GM06990 (cell line): ENCODE results near the gene TMEM156.

Experiments
- DNase-seq: peaks from one replicate; pipeline ENCODE4 v3.0.0-alpha.2; 2011; ENCODE audit not compliant: insufficient read length; ENCODE audit errors: extremely low read depth
- H3K27me3 ChIP-seq: replicated peaks from 2 replicates; pipeline ENCODE4 v1.6.0; 2011; ENCODE audit warnings: low read length; ENCODE audit not compliant: control insufficient read depth, insufficient read depth
- H3K36me3 ChIP-seq: 2 replicates; pipeline ENCODE4 v1.5.1; 2011; ENCODE audit warnings: low read length; ENCODE audit not compliant: control insufficient read depth, insufficient read depth
- H3K4me3 ChIP-seq: replicated peaks from 2 replicates; pipeline ENCODE4 v1.5.1; 2011; ENCODE audit warnings: low read depth, mild to moderate bottlenecking, control low read depth, low read length
- TF ChIP-seq, protein P1 (sequence below): IDR thresholded peaks from 2 replicates; pipeline ENCODE4 v1.5.1; 2011; ENCODE audit warnings: low read length, control low read depth, mild to moderate bottlenecking, inconsistent platforms; ENCODE audit not compliant: insufficient read depth, poor library complexity, severe bottlenecking

Gene TMEM156

DNA sequence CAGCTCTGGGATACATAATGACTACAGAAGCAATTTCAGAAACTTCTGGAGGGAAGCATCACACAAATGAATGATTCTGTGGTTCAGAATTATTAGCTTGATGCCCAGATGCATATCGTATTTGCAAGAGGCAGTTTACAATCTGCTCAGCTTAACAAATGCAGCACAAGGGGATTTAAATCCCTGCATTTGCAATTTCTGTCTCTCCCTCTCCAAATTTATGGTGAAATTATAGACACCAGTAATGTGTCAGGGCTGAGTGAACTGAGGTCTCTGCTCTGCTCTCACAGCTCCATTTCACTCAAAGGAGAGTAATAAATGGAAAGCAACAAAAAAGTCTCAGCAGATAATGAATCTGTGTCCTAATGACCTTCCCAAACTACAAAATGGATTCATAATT lies 80.2 kb downstream of the TMEM156 start:
- Histone ChIP-seq H3K27me3 (no peaks in the 10 kb centered on the region), H3K4me3 (no peak overlapping the region), H3K36me3 (no peaks in the 10 kb centered on the region)
- DNase-seq: no peak
- TF ChIP-seq, protein P1, sequence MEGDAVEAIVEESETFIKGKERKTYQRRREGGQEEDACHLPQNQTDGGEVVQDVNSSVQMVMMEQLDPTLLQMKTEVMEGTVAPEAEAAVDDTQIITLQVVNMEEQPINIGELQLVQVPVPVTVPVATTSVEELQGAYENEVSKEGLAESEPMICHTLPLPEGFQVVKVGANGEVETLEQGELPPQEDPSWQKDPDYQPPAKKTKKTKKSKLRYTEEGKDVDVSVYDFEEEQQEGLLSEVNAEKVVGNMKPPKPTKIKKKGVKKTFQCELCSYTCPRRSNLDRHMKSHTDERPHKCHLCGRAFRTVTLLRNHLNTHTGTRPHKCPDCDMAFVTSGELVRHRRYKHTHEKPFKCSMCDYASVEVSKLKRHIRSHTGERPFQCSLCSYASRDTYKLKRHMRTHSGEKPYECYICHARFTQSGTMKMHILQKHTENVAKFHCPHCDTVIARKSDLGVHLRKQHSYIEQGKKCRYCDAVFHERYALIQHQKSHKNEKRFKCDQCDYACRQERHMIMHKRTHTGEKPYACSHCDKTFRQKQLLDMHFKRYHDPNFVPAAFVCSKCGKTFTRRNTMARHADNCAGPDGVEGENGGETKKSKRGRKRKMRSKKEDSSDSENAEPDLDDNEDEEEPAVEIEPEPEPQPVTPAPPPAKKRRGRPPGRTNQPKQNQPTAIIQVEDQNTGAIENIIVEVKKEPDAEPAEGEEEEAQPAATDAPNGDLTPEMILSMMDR: no peak

DNA sequence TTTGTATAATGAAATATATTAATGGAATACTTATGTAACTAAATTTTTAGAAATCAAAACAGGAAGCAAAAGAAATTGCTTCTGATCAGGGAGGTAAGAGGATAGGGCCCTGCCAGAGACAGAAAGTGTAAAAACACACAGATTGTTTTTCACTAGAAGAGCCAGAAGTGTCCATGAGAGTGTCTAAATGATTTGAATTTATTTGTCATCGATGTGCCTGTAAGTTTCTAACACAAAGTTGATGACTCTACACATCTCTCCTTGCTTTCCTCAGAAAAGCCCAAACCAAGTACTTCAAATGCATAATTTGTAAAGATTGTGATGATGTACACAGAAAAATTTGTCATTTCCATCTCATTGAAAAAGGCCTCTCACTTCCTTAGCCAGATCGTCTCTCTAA lies 80.6 kb downstream of the TMEM156 start:
- no peak for DNase-seq
- no peaks in the 10 kb centered on the region for H3K36me3 ChIP-seq

DNA sequence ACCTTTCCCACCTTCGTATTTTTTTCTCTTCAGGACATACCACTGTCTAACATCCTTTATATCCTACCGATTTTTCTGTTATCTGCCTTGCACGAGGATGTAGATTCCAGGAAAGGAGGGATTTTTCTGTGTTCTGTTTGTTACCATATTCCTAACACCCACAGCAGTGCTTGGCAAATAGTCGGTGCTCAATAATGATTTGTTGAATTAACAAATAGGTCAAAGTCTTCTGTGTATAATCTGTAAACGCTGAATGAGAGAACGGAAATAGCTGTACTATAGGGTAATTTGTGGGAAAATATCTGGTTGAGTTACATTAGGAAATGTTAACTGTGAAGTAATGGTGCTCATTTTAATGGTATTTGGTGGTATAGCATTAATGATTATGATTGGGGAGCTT lies 81.5 kb downstream of the TMEM156 start:
- H3K4me3 ChIP-seq: no peak overlapping the region
- TF ChIP-seq, protein P1: no peak
- DNase-seq: no peak
- no peaks in the 10 kb centered on the region for H3K36me3 ChIP-seq
- no peaks in the 10 kb centered on the region for H3K27me3 ChIP-seq

More for the DNA sequence above, 80.6 kb downstream of the TMEM156 start:
- Histone ChIP-seq H3K4me3 (no peak overlapping the region), H3K27me3 (no peaks in the 10 kb centered on the region)
- TF ChIP-seq, protein P1: no peak

DNA sequence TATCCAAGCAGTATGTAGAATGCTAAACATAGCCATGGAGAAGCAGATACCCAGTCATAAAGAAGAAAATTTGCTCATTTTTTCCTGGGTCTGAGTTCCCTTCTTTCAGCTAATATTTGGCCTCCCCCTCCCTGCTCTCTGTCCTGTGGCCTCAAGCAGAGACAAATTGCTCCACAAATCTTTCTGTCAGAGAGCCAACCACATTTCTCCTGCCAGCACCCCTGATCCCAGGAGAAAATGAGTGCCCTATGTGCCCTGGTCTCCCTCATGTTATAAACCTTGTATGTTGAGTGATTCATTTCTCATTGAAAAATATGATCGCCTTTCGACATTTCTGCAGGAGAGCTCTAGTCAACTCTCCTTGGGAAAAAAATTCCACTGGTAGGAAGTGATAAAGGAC lies 82.0 kb downstream of the TMEM156 start:
- no peak for DNase-seq
- TF ChIP-seq, protein P1: no peak
- H3K36me3 ChIP-seq: no peaks in the 10 kb centered on the region
- no peaks in the 10 kb centered on the region for H3K27me3 ChIP-seq
- H3K4me3 ChIP-seq: no peak overlapping the region

DNA sequence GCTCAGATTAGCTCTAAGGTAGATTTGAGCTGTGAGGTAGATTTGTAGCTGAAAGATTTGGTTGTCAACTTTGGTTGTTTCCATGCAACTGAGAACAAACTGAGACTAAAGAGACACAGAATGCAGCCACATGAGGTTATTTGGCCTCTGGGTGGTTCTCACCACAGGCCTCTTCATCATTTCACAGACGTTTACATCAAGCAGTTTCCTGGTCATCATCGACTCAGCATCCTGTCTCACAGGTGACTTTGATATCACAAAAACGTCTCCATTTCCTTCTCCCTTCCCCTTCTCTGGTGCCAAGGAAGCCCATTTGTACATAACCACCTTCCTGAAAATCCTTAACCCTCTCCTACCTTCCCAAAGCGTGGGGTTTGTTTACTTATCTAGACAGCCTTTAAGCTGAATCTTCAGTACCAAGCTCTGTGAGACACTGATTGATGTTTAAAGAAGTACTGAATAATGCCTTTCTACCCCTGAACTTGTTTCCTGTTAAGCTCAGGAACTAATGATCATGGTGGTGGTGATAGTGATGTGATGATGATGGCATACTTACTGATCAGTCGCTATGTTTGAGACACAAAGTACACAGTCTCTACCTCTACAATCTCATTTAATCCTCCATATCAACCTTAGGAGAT lies 82.7 kb downstream of the TMEM156 start:
- TF ChIP-seq, protein P1: no peak
- no peaks in the 10 kb centered on the region for H3K36me3 ChIP-seq
- H3K4me3 ChIP-seq: no peak overlapping the region
- no peaks in the 10 kb centered on the region for H3K27me3 ChIP-seq
- DNase-seq: no peak

DNA sequence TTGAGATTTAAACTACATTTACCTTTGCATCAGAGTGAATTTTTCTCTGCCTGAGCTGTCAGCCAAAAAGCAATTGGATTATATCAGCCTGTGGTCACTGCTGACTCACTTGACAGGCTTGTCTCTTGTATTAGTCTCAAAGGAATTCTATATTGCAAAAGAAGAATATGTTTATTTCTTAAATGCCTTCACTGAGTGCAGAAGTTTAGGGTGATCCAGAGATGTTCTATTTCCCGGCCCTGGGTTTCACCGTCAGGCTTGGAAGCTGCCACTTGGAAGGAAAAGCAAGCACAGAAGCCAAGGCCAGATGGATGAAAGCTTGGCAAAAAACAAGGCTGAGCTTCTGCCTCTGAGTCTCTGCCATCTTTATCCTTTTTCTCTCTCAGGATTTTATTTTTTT lies 83.7 kb downstream of the TMEM156 start:
- Histone ChIP-seq H3K4me3 (no peak overlapping the region), H3K27me3 (no peaks in the 10 kb centered on the region), H3K36me3 (no peaks in the 10 kb centered on the region)
- DNase-seq: no peak
- TF ChIP-seq, protein P1: no peak
